ENCODE measurements around the gene CUEDC2.

The CUEDC2 gene

DNA sequence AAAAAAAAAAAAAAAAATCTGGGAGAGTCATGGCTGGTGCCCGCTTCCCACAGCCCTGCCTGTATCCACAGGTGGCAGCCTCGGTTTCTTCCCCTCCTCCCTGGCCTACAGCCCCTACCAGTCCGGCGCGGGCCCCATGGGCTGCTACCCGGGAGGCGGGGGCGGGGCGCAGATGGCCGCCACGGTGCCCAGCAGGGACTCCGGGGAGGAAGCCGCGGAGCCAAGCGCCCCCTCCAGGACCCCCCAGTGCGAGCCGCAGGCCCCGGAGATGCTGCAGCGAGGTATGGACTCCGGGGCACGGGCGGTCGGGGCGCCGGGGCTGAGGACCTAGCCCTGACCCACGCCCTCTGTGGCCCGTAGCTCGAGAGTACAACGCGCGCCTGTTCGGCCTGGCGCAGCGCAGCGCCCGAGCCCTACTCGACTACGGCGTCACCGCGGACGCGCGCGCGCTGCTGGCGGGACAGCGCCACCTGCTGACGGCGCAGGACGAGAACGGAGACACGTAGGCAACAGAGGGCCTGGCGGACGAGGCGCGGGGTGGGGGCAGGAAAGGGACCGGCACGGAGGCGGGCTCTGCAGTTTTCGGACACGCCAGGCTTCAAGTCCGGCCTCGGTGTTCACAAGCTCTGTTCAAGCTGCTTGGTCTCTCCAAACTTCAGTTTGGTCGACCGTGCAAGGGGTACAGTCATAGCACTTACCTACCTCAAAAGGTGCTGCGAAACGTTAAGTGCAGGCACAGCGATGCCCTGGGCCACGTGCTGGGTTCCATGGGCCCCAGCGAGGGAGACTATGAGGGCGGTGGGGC lies 33.0 kb downstream of the CUEDC2 start (continued):
- TF ChIP-seq ZNF174 (tag by site-specific recombination; IDR thresholded peaks at IDR 0.05) (no peak), ZNF610 (tag by site-specific recombination; IDR thresholded peaks at IDR 0.05; ENCODE audit: borderline replicate concordance) (peak; percentile 82), KLF1 (tag by site-specific recombination; IDR thresholded peaks at IDR 0.05) (peak; percentile 68; the same call in 1 of the 2 replicates), ZFP41 (tag by site-specific recombination; IDR thresholded peaks at IDR 0.05; ENCODE audit: borderline replicate concordance) (no peak), ZNF175 (tag by site-specific recombination; IDR thresholded peaks at IDR 0.05) (no peak), ZNF155 (tag by site-specific recombination; IDR thresholded peaks at IDR 0.05) (no peak), ZNF23 (tag by site-specific recombination; IDR thresholded peaks at IDR 0.05; ENCODE audit: borderline replicate concordance) (no peak), ZNF239 (tag by site-specific recombination; IDR thresholded peaks at IDR 0.05) (no peak), ZNF785 (tag by site-specific recombination; IDR thresholded peaks at IDR 0.05) (0 out of 2 replicates have a peak, but pooled peaks have one; percentile 55), ZNF658 (tag by site-specific recombination; IDR thresholded peaks at IDR 0.05) (no peak), ZSCAN30 (tag by site-specific recombination; IDR thresholded peaks at IDR 0.05) (peak; percentile 73; the same call in 1 of the 2 replicates), ZNF423 (tag by site-specific recombination; IDR thresholded peaks at IDR 0.05) (peak; percentile 93), ZNF433 (tag by site-specific recombination; IDR thresholded peaks at IDR 0.05; ENCODE audit: low read depth) (no peak), SP2 (tag by site-specific recombination; IDR thresholded peaks at IDR 0.05) (peak; percentile 74), ZFP3 (tag by site-specific recombination; IDR thresholded peaks at IDR 0.05; ENCODE audit: low read depth) (no peak), KLF8 (tag by site-specific recombination; IDR thresholded peaks at IDR 0.05) (peak; percentile 92; the same call in 1 of the 2 replicates), IKZF3 (tag by site-specific recombination; IDR thresholded peaks at IDR 0.05) (0 out of 2 replicates have a peak, but pooled peaks have one; percentile 40), ZFHX2 (tag by site-specific recombination; conservative IDR thresholded peaks at IDR 0.05) (peak; percentile 68), ZNF157 (tag by site-specific recombination; IDR thresholded peaks at IDR 0.05) (no peak)
- TF ChIP-seq, protein P1, sequence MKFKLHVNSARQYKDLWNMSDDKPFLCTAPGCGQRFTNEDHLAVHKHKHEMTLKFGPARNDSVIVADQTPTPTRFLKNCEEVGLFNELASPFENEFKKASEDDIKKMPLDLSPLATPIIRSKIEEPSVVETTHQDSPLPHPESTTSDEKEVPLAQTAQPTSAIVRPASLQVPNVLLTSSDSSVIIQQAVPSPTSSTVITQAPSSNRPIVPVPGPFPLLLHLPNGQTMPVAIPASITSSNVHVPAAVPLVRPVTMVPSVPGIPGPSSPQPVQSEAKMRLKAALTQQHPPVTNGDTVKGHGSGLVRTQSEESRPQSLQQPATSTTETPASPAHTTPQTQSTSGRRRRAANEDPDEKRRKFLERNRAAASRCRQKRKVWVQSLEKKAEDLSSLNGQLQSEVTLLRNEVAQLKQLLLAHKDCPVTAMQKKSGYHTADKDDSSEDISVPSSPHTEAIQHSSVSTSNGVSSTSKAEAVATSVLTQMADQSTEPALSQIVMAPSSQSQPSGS (tag by site-specific recombination; IDR thresholded peaks at IDR 0.05; ENCODE audit: low read depth), result peak; percentile 48; the same call in 1 of the 2 replicates
- TF ChIP-seq, protein P2, sequence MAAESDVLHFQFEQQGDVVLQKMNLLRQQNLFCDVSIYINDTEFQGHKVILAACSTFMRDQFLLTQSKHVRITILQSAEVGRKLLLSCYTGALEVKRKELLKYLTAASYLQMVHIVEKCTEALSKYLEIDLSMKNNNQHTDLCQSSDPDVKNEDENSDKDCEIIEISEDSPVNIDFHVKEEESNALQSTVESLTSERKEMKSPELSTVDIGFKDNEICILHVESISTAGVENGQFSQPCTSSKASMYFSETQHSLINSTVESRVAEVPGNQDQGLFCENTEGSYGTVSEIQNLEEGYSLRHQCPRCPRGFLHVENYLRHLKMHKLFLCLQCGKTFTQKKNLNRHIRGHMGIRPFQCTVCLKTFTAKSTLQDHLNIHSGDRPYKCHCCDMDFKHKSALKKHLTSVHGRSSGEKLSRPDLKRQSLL (tag by site-specific recombination; IDR thresholded peaks at IDR 0.05), result peak; percentile 71; the same call in 1 of the 2 replicates
- TF ChIP-seq, protein P3, sequence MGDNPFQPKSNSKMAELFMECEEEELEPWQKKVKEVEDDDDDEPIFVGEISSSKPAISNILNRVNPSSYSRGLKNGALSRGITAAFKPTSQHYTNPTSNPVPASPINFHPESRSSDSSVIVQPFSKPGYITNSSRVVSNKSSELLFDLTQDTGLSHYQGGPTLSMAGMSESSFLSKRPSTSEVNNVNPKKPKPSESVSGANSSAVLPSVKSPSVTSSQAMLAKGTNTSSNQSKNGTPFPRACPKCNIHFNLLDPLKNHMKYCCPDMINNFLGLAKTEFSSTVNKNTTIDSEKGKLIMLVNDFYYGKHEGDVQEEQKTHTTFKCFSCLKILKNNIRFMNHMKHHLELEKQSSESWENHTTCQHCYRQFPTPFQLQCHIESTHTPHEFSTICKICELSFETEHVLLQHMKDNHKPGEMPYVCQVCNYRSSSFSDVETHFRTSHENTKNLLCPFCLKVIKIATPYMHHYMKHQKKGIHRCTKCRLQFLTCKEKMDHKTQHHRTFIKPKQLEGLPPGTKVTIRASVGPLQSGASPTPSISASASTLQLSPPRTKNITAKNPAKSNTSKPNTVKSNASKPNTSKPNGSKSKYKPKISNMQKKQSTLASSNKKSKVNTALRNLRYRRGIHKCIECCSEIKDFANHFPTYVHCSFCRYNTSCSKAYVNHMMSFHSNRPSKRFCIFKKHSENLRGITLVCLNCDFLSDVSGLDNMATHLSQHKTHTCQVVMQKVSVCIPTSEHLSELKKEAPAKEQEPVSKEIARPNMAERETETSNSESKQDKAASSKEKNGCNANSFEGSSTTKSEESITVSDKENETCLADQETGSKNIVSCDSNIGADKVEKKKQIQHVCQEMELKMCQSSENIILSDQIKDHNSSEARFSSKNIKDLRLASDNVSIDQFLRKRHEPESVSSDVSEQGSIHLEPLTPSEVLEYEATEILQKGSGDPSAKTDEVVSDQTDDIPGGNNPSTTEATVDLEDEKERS (tag by site-specific recombination; IDR thresholded peaks at IDR 0.05), result no peak
- TF ChIP-seq, protein P4, sequence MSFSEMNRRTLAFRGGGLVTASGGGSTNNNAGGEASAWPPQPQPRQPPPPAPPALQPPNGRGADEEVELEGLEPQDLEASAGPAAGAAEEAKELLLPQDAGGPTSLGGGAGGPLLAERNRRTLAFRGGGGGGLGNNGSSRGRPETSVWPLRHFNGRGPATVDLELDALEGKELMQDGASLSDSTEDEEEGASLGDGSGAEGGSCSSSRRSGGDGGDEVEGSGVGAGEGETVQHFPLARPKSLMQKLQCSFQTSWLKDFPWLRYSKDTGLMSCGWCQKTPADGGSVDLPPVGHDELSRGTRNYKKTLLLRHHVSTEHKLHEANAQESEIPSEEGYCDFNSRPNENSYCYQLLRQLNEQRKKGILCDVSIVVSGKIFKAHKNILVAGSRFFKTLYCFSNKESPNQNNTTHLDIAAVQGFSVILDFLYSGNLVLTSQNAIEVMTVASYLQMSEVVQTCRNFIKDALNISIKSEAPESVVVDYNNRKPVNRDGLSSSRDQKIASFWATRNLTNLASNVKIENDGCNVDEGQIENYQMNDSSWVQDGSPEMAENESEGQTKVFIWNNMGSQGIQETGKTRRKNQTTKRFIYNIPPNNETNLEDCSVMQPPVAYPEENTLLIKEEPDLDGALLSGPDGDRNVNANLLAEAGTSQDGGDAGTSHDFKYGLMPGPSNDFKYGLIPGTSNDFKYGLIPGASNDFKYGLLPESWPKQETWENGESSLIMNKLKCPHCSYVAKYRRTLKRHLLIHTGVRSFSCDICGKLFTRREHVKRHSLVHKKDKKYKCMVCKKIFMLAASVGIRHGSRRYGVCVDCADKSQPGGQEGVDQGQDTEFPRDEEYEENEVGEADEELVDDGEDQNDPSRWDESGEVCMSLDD (tag by site-specific recombination; IDR thresholded peaks at IDR 0.05), result peak; percentile 71
- TF ChIP-seq, protein P5, sequence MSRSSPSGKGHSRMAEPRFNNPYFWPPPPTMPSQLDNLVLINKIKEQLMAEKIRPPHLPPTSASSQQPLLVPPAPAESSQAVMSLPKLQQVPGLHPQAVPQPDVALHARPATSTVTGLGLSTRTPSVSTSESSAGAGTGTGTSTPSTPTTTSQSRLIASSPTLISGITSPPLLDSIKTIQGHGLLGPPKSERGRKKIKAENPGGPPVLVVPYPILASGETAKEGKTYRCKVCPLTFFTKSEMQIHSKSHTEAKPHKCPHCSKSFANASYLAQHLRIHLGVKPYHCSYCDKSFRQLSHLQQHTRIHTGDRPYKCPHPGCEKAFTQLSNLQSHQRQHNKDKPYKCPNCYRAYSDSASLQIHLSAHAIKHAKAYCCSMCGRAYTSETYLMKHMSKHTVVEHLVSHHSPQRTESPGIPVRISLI (tag by site-specific recombination; IDR thresholded peaks at IDR 0.05), result no peak
- TF ChIP-seq, protein P6, sequence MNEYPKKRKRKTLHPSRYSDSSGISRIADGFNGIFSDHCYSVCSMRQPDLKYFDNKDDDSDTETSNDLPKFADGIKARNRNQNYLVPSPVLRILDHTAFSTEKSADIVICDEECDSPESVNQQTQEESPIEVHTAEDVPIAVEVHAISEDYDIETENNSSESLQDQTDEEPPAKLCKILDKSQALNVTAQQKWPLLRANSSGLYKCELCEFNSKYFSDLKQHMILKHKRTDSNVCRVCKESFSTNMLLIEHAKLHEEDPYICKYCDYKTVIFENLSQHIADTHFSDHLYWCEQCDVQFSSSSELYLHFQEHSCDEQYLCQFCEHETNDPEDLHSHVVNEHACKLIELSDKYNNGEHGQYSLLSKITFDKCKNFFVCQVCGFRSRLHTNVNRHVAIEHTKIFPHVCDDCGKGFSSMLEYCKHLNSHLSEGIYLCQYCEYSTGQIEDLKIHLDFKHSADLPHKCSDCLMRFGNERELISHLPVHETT (tag by site-specific recombination; IDR thresholded peaks at IDR 0.05), result peak; percentile 29; the same call in 1 of the 2 replicates
- TF ChIP-seq, protein P7, sequence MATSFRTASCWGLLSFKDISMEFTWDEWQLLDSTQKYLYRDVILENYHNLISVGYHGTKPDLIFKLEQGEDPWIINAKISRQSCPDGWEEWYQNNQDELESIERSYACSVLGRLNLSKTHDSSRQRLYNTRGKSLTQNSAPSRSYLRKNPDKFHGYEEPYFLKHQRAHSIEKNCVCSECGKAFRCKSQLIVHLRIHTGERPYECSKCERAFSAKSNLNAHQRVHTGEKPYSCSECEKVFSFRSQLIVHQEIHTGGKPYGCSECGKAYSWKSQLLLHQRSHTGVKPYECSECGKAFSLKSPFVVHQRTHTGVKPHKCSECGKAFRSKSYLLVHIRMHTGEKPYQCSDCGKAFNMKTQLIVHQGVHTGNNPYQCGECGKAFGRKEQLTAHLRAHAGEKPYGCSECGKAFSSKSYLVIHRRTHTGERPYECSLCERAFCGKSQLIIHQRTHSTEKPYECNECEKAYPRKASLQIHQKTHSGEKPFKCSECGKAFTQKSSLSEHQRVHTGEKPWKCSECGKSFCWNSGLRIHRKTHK (tag by site-specific recombination; IDR thresholded peaks at IDR 0.05), result no peak
